DND-41 (cell line): Measurements from ENCODE around the gene SLC41A3.

Experiments used
- ATAC-seq: fragments of 200-7000 bp; cut with Tn5 transposase; 3 replicates; pipeline ENCODE4 v1.9.1; 2021; ENCODE audit warnings: low read depth; ENCODE audit not compliant: insufficient read depth
- DNase-seq: peaks from one replicate; pipeline ENCODE4 v3.0.0-alpha.2; 2020
- H2AFZ ChIP-seq: 2 replicates; pipeline ENCODE4 v1.6.0; 2012; ENCODE audit warnings: low read depth, low read length
- H3K27ac ChIP-seq: 2 replicates; pipeline ENCODE4 v1.5.1; 2012; ENCODE audit warnings: low read length, inconsistent platforms
- H3K27me3 ChIP-seq: fragments of 200-600 bp; sonication (generic); 2 replicates; pipeline ENCODE4 v1.6.0; 2012; ENCODE audit warnings: low read length, mild to moderate bottlenecking, inconsistent platforms; ENCODE audit not compliant: insufficient read depth, poor library complexity
- H3K36me3 ChIP-seq: 2 replicates; pipeline ENCODE4 v1.5.1; 2012; ENCODE audit warnings: low read length, inconsistent platforms; ENCODE audit not compliant: insufficient read depth
- H3K4me1 ChIP-seq: 2 replicates; pipeline ENCODE4 v1.5.1; 2012; ENCODE audit warnings: mild to moderate bottlenecking, low read length; ENCODE audit not compliant: insufficient read depth
- H3K4me2 ChIP-seq: 2 replicates; pipeline ENCODE4 v1.6.0; 2012; ENCODE audit warnings: mild to moderate bottlenecking, moderate library complexity, low read length, inconsistent platforms; ENCODE audit not compliant: insufficient read depth
- H3K4me3 ChIP-seq, 2 experiments: fragments of 200-600 bp in 1 of 2; shearing (Covaris generic) in 1 of 2; 2 replicates each; pipeline ENCODE4 v1.5.1; 2012 to 2016; ENCODE audit warnings: inconsistent platforms in 2 of 2, low read length in 2 of 2, mild to moderate bottlenecking in 2 of 2, low read depth in 1 of 2, moderate library complexity in 1 of 2
- H3K79me2 ChIP-seq: 2 replicates; pipeline ENCODE4 v1.6.0; 2012; ENCODE audit warnings: low read length, inconsistent platforms; ENCODE audit not compliant: insufficient read depth
- H3K9ac ChIP-seq: 2 replicates; pipeline ENCODE4 v1.6.0; 2012; ENCODE audit warnings: low read depth, mild to moderate bottlenecking, inconsistent platforms, low read length, moderate library complexity
- H3K9me3 ChIP-seq: 2 replicates; pipeline ENCODE4 v1.5.1; 2012; ENCODE audit warnings: low read length, moderate library complexity, mild to moderate bottlenecking, inconsistent platforms; ENCODE audit not compliant: insufficient read depth, severe bottlenecking
- H4K20me1 ChIP-seq: 2 replicates; pipeline ENCODE4 v1.6.0; 2012; ENCODE audit warnings: low read length; ENCODE audit not compliant: insufficient read depth
- EZH2 ChIP-seq: IDR thresholded peaks from 3 replicates; pipeline ENCODE4 v1.6.1; 2012; ENCODE audit warnings: borderline replicate concordance, low read depth, mild to moderate bottlenecking, moderate library complexity, low read length, inconsistent platforms; ENCODE audit not compliant: severe bottlenecking
- TF ChIP-seq, protein P1 (sequence below): IDR thresholded peaks from 2 replicates; pipeline ENCODE4 v1.5.1; 2012; ENCODE audit warnings: borderline replicate concordance, low read length, moderate library complexity, mild to moderate bottlenecking; ENCODE audit not compliant: poor library complexity, severe bottlenecking; ENCODE audit errors: extremely low read depth

Gene SLC41A3

DNA sequence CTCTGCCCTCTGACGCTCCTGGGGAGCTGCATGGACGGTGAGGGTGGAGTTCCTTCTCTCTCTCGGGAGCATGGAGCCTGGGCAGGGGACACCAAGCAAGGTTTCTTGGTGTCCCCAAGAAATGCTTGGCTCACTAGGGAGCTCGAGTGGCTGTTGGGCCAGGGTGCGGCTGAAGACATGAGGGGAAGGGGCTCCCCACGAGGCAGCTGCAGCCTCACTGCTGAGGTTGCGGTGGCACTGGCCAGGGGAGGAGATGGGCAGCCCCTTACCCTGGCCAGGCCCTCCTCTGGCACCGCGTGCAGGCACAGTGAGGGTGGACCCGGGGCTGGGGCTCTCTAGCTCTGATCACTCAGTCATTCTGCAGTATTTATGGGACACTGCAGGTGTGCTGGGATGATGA, 43.5 kb upstream of the SLC41A3 start:
- Histone ChIP-seq H3K27ac (no peak overlapping the region), H3K4me1 (no peaks in the 10 kb centered on the region), H3K4me3 (no peak overlapping the region), H3K9me3 (no peaks in the 10 kb centered on the region), H3K4me2 (no peak overlapping the region), H3K36me3 (no peaks in the 10 kb centered on the region), H3K9ac (no peak overlapping the region), H3K27me3 (peaks cover 2% of the 10 kb centered on the region), H3K79me2 (no peaks in the 10 kb centered on the region), H4K20me1 (no peaks in the 10 kb centered on the region), H2AFZ (no peak overlapping the region)
- DNase-seq (no peak), ATAC-seq (no peak)
- TF ChIP-seq, protein P1, sequence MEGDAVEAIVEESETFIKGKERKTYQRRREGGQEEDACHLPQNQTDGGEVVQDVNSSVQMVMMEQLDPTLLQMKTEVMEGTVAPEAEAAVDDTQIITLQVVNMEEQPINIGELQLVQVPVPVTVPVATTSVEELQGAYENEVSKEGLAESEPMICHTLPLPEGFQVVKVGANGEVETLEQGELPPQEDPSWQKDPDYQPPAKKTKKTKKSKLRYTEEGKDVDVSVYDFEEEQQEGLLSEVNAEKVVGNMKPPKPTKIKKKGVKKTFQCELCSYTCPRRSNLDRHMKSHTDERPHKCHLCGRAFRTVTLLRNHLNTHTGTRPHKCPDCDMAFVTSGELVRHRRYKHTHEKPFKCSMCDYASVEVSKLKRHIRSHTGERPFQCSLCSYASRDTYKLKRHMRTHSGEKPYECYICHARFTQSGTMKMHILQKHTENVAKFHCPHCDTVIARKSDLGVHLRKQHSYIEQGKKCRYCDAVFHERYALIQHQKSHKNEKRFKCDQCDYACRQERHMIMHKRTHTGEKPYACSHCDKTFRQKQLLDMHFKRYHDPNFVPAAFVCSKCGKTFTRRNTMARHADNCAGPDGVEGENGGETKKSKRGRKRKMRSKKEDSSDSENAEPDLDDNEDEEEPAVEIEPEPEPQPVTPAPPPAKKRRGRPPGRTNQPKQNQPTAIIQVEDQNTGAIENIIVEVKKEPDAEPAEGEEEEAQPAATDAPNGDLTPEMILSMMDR: no peak
- TF ChIP-seq EZH2: no peak

- Histone ChIP-seq H4K20me1 (no peaks in the 10 kb centered on the region), H3K27ac (no peak overlapping the region), H3K4me3 (no peak overlapping the region), H2AFZ (no peak overlapping the region), H3K9ac (no peak overlapping the region), H3K4me1 (no peaks in the 10 kb centered on the region), H3K4me2 (no peak overlapping the region), H3K27me3 (peaks cover 2% of the 10 kb centered on the region), H3K36me3 (no peaks in the 10 kb centered on the region), H3K9me3 (no peaks in the 10 kb centered on the region), H3K79me2 (no peaks in the 10 kb centered on the region)
- ATAC-seq (no peak), DNase-seq (no peak)
- TF ChIP-seq EZH2: no peak
- TF ChIP-seq, protein P1: no peak
Measured at GRCh38 chr3:126126811-126127431, 43.0 kb upstream of the SLC41A3 start.

DNA sequence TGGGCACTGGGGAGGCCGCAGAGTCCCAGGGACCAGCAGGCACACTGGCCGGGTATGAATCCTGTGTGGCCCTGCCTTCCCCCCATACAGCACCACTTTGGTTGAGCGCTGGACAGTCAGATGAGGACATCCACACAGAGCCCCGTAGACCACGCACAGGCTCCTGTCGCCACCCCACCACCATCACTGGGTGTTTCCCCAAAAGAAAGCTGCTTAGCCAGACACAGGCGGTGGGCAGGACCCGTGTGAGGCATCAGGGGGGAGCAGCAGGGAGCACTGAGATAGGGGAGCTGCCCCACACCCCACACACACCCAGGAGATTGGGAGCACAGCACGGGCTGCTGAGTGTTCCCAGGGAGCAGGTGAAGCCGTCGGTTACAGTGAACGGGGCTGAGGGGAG, 42.4 kb upstream of the SLC41A3 start:
- Histone ChIP-seq H3K36me3 (no peaks in the 10 kb centered on the region), H3K27ac (no peak overlapping the region), H4K20me1 (no peaks in the 10 kb centered on the region), H3K9me3 (no peaks in the 10 kb centered on the region), H3K79me2 (no peaks in the 10 kb centered on the region), H3K4me3 (no peak overlapping the region), H3K4me2 (no peak overlapping the region), H3K4me1 (no peaks in the 10 kb centered on the region), H3K9ac (no peak overlapping the region), H3K27me3 (peaks cover 5% of the 10 kb centered on the region), H2AFZ (no peak overlapping the region)
- TF ChIP-seq EZH2: no peak
- TF ChIP-seq, protein P1: no peak
- DNase-seq: no peak
- no peak for ATAC-seq
